H9 (cell line): ENCODE results near the gene CD59. TPM values are rescaled to one million over a fixed set of nuclear protein-coding genes. Genes with fewer than 3 reads are reported as not detected.

Experiments
- DNase-seq: peaks from one replicate; pipeline ENCODE4 v3.0.0-alpha.2; 2017
- H2AFZ ChIP-seq: one replicate; pipeline ENCODE4 v1.6.1; 2013; ENCODE audit warnings: mild to moderate bottlenecking, low read length, control low read depth, moderate library complexity
- H2AK5ac ChIP-seq: 2 replicates; pipeline ENCODE4 v1.6.1; 2013; ENCODE audit warnings: low read length, control low read depth, mixed read lengths; ENCODE audit not compliant: insufficient read length
- H2BK120ac ChIP-seq: one replicate; pipeline ENCODE4 v1.6.1; 2013; ENCODE audit warnings: low read depth, mild to moderate bottlenecking, low read length, control low read depth, inconsistent platforms; ENCODE audit not compliant: poor library complexity, severe bottlenecking
- H2BK12ac ChIP-seq: 2 replicates; pipeline ENCODE4 v1.6.1; 2013; ENCODE audit warnings: low read length, control low read depth, mixed read lengths, low read depth; ENCODE audit not compliant: insufficient read length
- H2BK15ac ChIP-seq: 2 replicates; pipeline ENCODE4 v1.6.1; 2013; ENCODE audit warnings: low read depth, low read length, control low read depth
- H2BK20ac ChIP-seq: one replicate; pipeline ENCODE4 v1.6.1; 2013; ENCODE audit warnings: low read depth, mild to moderate bottlenecking, low read length, control low read depth, inconsistent platforms; ENCODE audit not compliant: poor library complexity, severe bottlenecking
- H2BK5ac ChIP-seq: 2 replicates; pipeline ENCODE4 v1.6.1; 2013; ENCODE audit warnings: low read length, control low read depth, mixed read lengths; ENCODE audit not compliant: insufficient read length
- H3K14ac ChIP-seq: 2 replicates; pipeline ENCODE4 v1.6.1; 2013; ENCODE audit warnings: low read length, control low read depth; ENCODE audit not compliant: insufficient read depth
- H3K18ac ChIP-seq: 2 replicates; pipeline ENCODE4 v1.6.1; 2013; ENCODE audit warnings: low read depth, mild to moderate bottlenecking, mixed read lengths, low read length, control low read depth; ENCODE audit not compliant: insufficient read length
- H3K23ac ChIP-seq: 2 replicates; pipeline ENCODE4 v1.6.1; 2013; ENCODE audit warnings: low read length, control low read depth, mixed read lengths, low read depth; ENCODE audit not compliant: insufficient read length
- H3K23me2 ChIP-seq: 2 replicates; pipeline ENCODE4 v1.6.1; 2013; ENCODE audit warnings: low read depth, mild to moderate bottlenecking, mixed read lengths, low read length, control low read depth; ENCODE audit not compliant: insufficient read length, poor library complexity, severe bottlenecking
- H3K27ac ChIP-seq: 2 replicates; pipeline ENCODE4 v1.5.1; 2013; ENCODE audit warnings: low read length, control low read depth, mixed read lengths, low read depth; ENCODE audit not compliant: insufficient read length
- H3K27me3 ChIP-seq: 2 replicates; pipeline ENCODE4 v1.6.1; 2013; ENCODE audit warnings: low read length, control low read depth, inconsistent platforms; ENCODE audit not compliant: insufficient read depth
- H3K4ac ChIP-seq: 2 replicates; pipeline ENCODE4 v1.6.1; 2013; ENCODE audit warnings: low read depth, mild to moderate bottlenecking, control low read depth, inconsistent platforms, low read length, moderate library complexity
- H3K4me1 ChIP-seq: 2 replicates; pipeline ENCODE4 v1.6.1; 2013; ENCODE audit warnings: low read length, control low read depth, inconsistent platforms; ENCODE audit not compliant: insufficient read depth
- H3K4me2 ChIP-seq: 2 replicates; pipeline ENCODE4 v1.6.1; 2013; ENCODE audit warnings: low read length, control low read depth, mixed read lengths; ENCODE audit not compliant: insufficient read length, insufficient read depth
- H3K56ac ChIP-seq: 2 replicates; pipeline ENCODE4 v1.6.1; 2013; ENCODE audit warnings: low read depth, mild to moderate bottlenecking, mixed read lengths, low read length, control low read depth; ENCODE audit not compliant: insufficient read length
- H3K79me1 ChIP-seq: 2 replicates; pipeline ENCODE4 v1.6.1; 2013; ENCODE audit warnings: low read depth, mild to moderate bottlenecking, moderate library complexity, low read length, control low read depth, inconsistent platforms; ENCODE audit not compliant: insufficient read depth, poor library complexity, severe bottlenecking
- H3K79me2 ChIP-seq: 2 replicates; pipeline ENCODE4 v1.6.1; 2013; ENCODE audit warnings: low read length, control low read depth, inconsistent platforms; ENCODE audit not compliant: insufficient read depth
- H3K9ac ChIP-seq: 2 replicates; pipeline ENCODE4 v1.6.1; 2013; ENCODE audit warnings: low read length, control low read depth, mixed read lengths; ENCODE audit not compliant: insufficient read length; ENCODE audit errors: extremely low read depth
- H3K9me3 ChIP-seq: one replicate; pipeline ENCODE4 v1.6.1; 2013; ENCODE audit warnings: low read depth, low read length, inconsistent platforms; ENCODE audit not compliant: control insufficient read depth
- H3T11ph ChIP-seq: one replicate; pipeline ENCODE4 v1.6.1; 2013; ENCODE audit warnings: mild to moderate bottlenecking, low read length, control low read depth, inconsistent platforms
- H4K20me1 ChIP-seq: one replicate; pipeline ENCODE4 v1.6.1; 2013; ENCODE audit not compliant: control insufficient read depth, insufficient read length, insufficient read depth
- H4K5ac ChIP-seq: 2 replicates; pipeline ENCODE4 v1.6.1; 2013; ENCODE audit warnings: low read depth, mild to moderate bottlenecking, mixed read lengths, low read length, control low read depth; ENCODE audit not compliant: insufficient read length
- H4K8ac ChIP-seq: replicated peaks from 2 replicates; pipeline ENCODE4 v1.6.1; 2013; ENCODE audit warnings: low read length, control low read depth, mixed read lengths, low read depth; ENCODE audit not compliant: insufficient read length
- H4K91ac ChIP-seq: 2 replicates; pipeline ENCODE4 v1.6.1; 2013; ENCODE audit warnings: low read depth, mild to moderate bottlenecking, moderate library complexity, mixed read lengths, low read length, control low read depth; ENCODE audit not compliant: insufficient read length
- H3K27ac Mint-ChIP-seq, 3 experiments: 2 replicates in 2 of 3; 3 replicates in 1 of 3; pipeline ENCODE4 v1.8.0; 2020 to 2021; ENCODE audit warnings: mixed read lengths in 3 of 3, mild to moderate bottlenecking in 1 of 3, moderate library complexity in 1 of 3
- H3K27me3 Mint-ChIP-seq: 2 replicates; pipeline ENCODE4 v1.8.0; 2021; ENCODE audit warnings: low read depth, mild to moderate bottlenecking, moderate library complexity, mixed read lengths
- H3K36me3 Mint-ChIP-seq, 3 experiments: 2 replicates in 2 of 3; 3 replicates in 1 of 3; pipeline ENCODE4 v1.8.0; 2020 to 2021; ENCODE audit warnings: low read depth in 3 of 3, mixed read lengths in 3 of 3; ENCODE audit not compliant: insufficient read depth in 1 of 3
- H3K4me1 Mint-ChIP-seq, 2 experiments: 2 replicates each; pipeline ENCODE4 v1.8.0; 2020; ENCODE audit warnings: mixed read lengths in 2 of 2
- H3K4me3 Mint-ChIP-seq, 2 experiments: 2 replicates in 1 of 2; 3 replicates in 1 of 2; pipeline ENCODE4 v1.8.0; 2020 to 2021; ENCODE audit warnings: mild to moderate bottlenecking in 2 of 2, mixed read lengths in 2 of 2, moderate library complexity in 1 of 2
- H3K9me3 Mint-ChIP-seq, 2 experiments: 2 replicates in 1 of 2; 3 replicates in 1 of 2; pipeline ENCODE4 v1.8.0; 2020; ENCODE audit warnings: mild to moderate bottlenecking in 2 of 2, mixed read lengths in 2 of 2, moderate library complexity in 1 of 2
- WGBS: extraction: QIAGEN DNeasy Blood & Tissue Kit; methylation state at CpG from one replicate; pipeline ENCODE4 v1.1.7; 2013; ENCODE audit warnings: missing lambda C conversion rate, low lambda C conversion rate, mixed read lengths; ENCODE audit not compliant: insufficient read length; ENCODE audit errors: extremely low coverage; 5-methylcytosine and 5-hydroxymethylcytosine counted together
- total RNA-seq: library from RNA; stranded (reverse); gene quantifications from 2 replicates; pipeline ENCODE4 v1.2.1, GENCODE V29; 2021
- TF ChIP-seq, protein P1 (sequence below): fragments of 200-600 bp; sonication (generic); conservative IDR thresholded peaks from 3 replicates; pipeline ENCODE4 v1.8.0; 2021; ENCODE audit warnings: antibody characterized with exemption, mild to moderate bottlenecking

CD59 gene
- total RNA-seq, 1 experiment from 2014 or later: 91.5 TPM

DNA sequence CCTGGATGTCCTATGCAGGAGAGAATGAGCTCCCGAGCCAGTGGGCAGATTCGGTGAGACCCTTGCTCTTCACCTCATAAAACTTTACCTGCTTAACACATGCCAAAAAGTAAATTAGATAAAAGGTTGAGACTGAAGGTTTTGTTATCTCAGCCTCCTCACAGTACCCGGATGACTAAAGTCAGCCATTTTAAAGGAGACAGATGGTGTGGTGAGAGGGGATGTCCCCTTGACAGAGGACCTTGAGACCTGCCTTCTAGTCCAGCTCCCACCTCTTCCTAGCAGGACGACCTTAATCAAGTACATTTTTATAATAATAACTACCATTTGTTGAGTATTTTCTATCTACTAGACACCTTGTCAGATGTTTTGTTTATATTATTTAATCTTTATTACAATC is 75.3 kb downstream of the CD59 start:
- Histone ChIP-seq H2BK12ac (no peak overlapping the region), H3K23ac (no peak overlapping the region), H3K4me2 (no peak overlapping the region), H4K8ac (no peak overlapping the region), H4K5ac (no peak overlapping the region), H3K4ac (no peak overlapping the region), H3K79me2 (no peaks in the 10 kb centered on the region), H2BK20ac (no peak overlapping the region), H3K4me1 (no peaks in the 10 kb centered on the region; the same call in 1 of the 2 replicates), H3K27ac (no peak overlapping the region), H2BK120ac (no peak overlapping the region), H3K56ac (no peak overlapping the region), H3K27me3 (no peaks in the 10 kb centered on the region), H3K23me2 (no peaks in the 10 kb centered on the region), H2BK5ac (no peak overlapping the region), H4K91ac (no peak overlapping the region), H3K9ac (no peak overlapping the region), H2BK15ac (no peak overlapping the region), H2AFZ (no peak overlapping the region), H3K14ac (no peak overlapping the region; the same call in 1 of the 2 replicates), H3K79me1 (no peaks in the 10 kb centered on the region), H4K20me1 (no peaks in the 10 kb centered on the region), H3T11ph (no peak overlapping the region), H2AK5ac (no peak overlapping the region), H3K18ac (no peak overlapping the region), H3K9me3 (no peaks in the 10 kb centered on the region)
- H3K27me3 Mint-ChIP-seq: no peaks in the 10 kb centered on the region
- peaks cover 25% of the 10 kb centered on the region in 2 experiments for H3K4me1 Mint-ChIP-seq
- peaks cover 3 to 14% (median 8%) of the 10 kb centered on the region in 3 experiments; a peak in 6 of 7 replicates for H3K36me3 Mint-ChIP-seq
- TF ChIP-seq, protein P1, sequence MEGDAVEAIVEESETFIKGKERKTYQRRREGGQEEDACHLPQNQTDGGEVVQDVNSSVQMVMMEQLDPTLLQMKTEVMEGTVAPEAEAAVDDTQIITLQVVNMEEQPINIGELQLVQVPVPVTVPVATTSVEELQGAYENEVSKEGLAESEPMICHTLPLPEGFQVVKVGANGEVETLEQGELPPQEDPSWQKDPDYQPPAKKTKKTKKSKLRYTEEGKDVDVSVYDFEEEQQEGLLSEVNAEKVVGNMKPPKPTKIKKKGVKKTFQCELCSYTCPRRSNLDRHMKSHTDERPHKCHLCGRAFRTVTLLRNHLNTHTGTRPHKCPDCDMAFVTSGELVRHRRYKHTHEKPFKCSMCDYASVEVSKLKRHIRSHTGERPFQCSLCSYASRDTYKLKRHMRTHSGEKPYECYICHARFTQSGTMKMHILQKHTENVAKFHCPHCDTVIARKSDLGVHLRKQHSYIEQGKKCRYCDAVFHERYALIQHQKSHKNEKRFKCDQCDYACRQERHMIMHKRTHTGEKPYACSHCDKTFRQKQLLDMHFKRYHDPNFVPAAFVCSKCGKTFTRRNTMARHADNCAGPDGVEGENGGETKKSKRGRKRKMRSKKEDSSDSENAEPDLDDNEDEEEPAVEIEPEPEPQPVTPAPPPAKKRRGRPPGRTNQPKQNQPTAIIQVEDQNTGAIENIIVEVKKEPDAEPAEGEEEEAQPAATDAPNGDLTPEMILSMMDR: no peak
- no peak overlapping the region for H3K4me3 Mint-ChIP-seq
- no peak for DNase-seq
- H3K27ac Mint-ChIP-seq: no peak overlapping the region
- peaks cover 10 to 11% of the 10 kb centered on the region in 2 experiments; a peak in 4 of 5 replicates for H3K9me3 Mint-ChIP-seq
- WGBS: no CpG with 5 or more reads among the region's 4 CpGs
